Nephron progenitor cell (in vitro differentiated cells): Measurements from ENCODE around the gene MAP3K10.
A peak's percentile ranks its signal among the peaks of the same experiment; 100 is the strongest.

Source experiments
- DNase-seq: peaks from one replicate; pipeline ENCODE4 v3.0.0; 2021
- H3K27ac Mint-ChIP-seq: 2 replicates; pipeline ENCODE4 v1.8.0; 2021; ENCODE audit warnings: mild to moderate bottlenecking, moderate library complexity, mixed read lengths
- H3K27me3 Mint-ChIP-seq: 2 replicates; pipeline ENCODE4 v1.8.0; 2021; ENCODE audit warnings: mild to moderate bottlenecking, low read depth, mixed read lengths; ENCODE audit not compliant: poor library complexity
- H3K36me3 Mint-ChIP-seq: 2 replicates; pipeline ENCODE4 v1.8.0; 2021; ENCODE audit warnings: low read depth, mixed read lengths
- H3K4me1 Mint-ChIP-seq: 2 replicates; pipeline ENCODE4 v1.8.0; 2021; ENCODE audit warnings: mixed read lengths
- H3K4me3 Mint-ChIP-seq: 2 replicates; pipeline ENCODE4 v1.8.0; 2021; ENCODE audit warnings: mild to moderate bottlenecking, moderate library complexity, mixed read lengths
- H3K9me3 Mint-ChIP-seq: 2 replicates; pipeline ENCODE4 v1.8.0; 2021; ENCODE audit warnings: mild to moderate bottlenecking, moderate library complexity, mixed read lengths
- TF ChIP-seq, protein P1 (sequence below): fragments of 200-600 bp; sonication (generic); IDR thresholded peaks from 2 replicates; pipeline ENCODE4 v1.5.0; 2021; ENCODE audit warnings: antibody characterized with exemption

The MAP3K10 gene

DNA sequence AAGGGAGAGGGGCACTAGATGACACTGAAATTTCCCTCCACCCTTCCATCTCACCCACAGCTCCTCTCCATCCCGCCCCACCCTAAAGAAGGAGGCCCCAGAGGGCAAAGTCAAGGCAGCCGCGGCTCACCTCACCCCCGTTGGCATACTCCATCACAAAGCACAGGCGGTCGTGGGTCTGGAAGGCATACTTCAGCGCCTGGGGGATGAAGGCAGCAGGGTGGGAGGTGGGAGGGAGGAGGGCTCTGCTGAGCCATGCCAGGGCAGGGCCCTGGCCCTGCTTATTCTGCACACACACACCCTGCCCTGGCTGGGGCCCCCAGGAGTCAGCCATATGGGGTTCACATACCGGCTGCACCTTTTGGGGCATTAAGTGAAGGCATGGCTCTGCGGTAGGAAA, 47.5 kb downstream of the MAP3K10 start:
- H3K27ac Mint-ChIP-seq: no peak overlapping the region
- peaks cover 11% of the 10 kb centered on the region for H3K36me3 Mint-ChIP-seq
- peaks cover 5% of the 10 kb centered on the region for H3K4me1 Mint-ChIP-seq
- TF ChIP-seq, protein P1, sequence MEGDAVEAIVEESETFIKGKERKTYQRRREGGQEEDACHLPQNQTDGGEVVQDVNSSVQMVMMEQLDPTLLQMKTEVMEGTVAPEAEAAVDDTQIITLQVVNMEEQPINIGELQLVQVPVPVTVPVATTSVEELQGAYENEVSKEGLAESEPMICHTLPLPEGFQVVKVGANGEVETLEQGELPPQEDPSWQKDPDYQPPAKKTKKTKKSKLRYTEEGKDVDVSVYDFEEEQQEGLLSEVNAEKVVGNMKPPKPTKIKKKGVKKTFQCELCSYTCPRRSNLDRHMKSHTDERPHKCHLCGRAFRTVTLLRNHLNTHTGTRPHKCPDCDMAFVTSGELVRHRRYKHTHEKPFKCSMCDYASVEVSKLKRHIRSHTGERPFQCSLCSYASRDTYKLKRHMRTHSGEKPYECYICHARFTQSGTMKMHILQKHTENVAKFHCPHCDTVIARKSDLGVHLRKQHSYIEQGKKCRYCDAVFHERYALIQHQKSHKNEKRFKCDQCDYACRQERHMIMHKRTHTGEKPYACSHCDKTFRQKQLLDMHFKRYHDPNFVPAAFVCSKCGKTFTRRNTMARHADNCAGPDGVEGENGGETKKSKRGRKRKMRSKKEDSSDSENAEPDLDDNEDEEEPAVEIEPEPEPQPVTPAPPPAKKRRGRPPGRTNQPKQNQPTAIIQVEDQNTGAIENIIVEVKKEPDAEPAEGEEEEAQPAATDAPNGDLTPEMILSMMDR: no peak
- H3K27me3 Mint-ChIP-seq: no peaks in the 10 kb centered on the region
- no peaks in the 10 kb centered on the region for H3K9me3 Mint-ChIP-seq
- no peak for DNase-seq
- no peak overlapping the region for H3K4me3 Mint-ChIP-seq

DNA sequence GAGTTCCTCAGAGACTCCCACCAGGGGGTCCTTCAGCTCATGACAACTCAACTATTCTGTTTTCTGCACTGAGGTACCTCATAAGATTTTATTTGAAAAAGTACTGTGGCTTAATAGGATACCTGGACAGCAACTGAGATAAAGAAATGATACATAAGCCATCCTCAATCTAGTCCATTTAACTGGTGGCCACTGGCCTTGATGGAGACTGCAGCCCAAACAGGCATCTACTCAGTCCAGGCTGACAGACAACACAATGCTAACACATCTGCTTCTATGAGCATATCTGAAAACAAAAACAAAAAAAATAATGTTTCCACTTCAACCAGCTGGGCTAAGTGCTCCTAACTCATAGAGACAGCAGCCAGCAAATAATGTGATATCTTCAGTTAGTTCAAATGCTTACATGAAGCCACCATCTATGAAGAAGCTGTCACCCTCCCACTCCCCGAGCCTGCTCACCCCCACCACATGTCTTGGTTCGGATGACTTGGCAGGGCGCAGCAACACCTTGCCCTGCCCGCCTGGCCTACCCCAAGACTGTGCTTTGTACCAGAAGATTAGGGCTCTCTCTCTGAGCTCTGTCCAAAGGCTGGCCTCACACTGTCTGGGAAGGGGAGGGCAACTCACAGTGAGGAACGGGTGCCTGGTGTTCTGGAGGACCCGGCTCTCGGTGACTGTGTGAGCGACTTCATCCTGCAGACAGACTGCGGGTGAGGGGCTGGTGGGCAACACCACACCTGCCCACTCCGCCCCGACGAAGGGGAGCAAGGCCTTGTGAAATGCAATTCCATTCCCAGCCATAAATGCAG, 48.4 kb downstream of the MAP3K10 start:
- H3K36me3 Mint-ChIP-seq: peaks cover 11% of the 10 kb centered on the region
- H3K27me3 Mint-ChIP-seq: no peaks in the 10 kb centered on the region
- H3K4me3 Mint-ChIP-seq: no peak overlapping the region
- no peak overlapping the region for H3K27ac Mint-ChIP-seq
- no peaks in the 10 kb centered on the region for H3K9me3 Mint-ChIP-seq
- TF ChIP-seq, protein P1: no peak
- no peak for DNase-seq
- no peaks in the 10 kb centered on the region for H3K4me1 Mint-ChIP-seq

- Mint-ChIP-seq H3K27ac (no peak overlapping the region), H3K9me3 (no peaks in the 10 kb centered on the region), H3K36me3 (peaks cover 11% of the 10 kb centered on the region), H3K27me3 (no peaks in the 10 kb centered on the region), H3K4me1 (no peaks in the 10 kb centered on the region), H3K4me3 (no peak overlapping the region)
- TF ChIP-seq, protein P1: no peak
- DNase-seq: no peak
Observed at GRCh38 chr19:40240332-40240731, 49.1 kb downstream of the MAP3K10 start.

DNA sequence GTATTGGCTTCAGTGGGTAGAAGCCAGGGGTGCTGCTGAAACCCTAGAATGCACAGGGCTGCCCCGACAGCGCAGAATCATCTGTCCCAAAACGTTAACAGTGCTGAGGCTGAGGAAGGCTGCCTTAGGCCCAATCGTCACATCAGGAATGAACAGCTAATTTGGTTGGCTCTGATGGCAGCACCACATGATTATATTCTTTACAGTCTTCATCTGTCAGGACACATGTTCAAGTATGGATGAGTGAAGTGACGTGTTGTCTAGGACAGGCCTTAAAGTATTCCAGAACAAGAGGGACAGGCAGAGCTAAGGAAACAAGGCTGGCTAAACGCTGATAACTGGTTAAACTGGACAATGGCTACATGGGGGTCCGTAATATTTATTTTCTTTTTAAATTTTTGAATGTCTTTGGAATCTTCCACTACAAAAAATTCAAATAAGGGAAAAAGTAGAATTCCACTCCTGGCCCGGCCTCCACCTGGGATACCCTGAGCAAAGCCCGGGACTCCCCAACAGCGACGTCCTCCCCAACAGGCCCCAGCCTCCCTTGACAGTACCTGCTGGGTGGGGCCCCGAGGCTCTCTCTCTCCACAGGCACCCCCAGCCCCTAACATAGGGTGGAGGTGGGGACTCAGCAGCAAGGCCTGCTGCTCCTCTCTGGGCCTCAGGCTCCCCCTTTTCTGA, 50.0 kb downstream of the MAP3K10 start:
- Mint-ChIP-seq H3K4me3 (no peak overlapping the region), H3K4me1 (peaks cover 1% of the 10 kb centered on the region), H3K9me3 (no peaks in the 10 kb centered on the region), H3K27ac (peak overlapping the region; percentile 50), H3K36me3 (peaks cover 11% of the 10 kb centered on the region), H3K27me3 (no peaks in the 10 kb centered on the region)
- TF ChIP-seq, protein P1: no peak
- no peak for DNase-seq

DNA sequence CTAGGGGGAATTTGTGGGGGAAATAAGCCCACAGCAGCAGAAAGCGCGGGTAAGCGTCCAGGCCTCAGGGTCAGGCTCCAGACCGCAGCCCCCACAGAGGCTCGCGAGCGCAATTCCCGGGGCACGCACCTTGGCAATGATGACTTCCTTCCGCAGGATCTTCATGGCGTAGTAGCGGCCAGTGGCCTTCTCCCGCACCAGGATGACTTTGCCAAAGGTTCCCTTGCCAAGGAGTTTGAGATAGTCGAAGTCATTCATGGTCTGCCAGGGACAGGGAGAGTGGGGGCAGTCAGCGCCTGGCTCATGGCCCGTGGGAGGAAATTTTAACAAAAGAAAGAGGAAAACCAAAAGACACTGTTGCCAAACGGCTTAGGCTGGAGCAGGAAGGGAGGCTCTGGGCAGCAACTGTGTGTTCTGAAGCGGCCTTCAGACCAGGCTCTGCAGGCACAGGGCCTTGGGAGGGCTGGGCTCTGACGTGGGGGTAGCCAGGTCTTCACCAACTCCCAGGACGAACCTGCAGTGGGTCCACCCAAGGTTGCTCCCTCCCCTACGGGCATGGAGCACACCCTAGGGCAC, 50.7 kb downstream of the MAP3K10 start:
- Mint-ChIP-seq H3K36me3 (peaks cover 8% of the 10 kb centered on the region), H3K9me3 (no peaks in the 10 kb centered on the region), H3K27me3 (no peaks in the 10 kb centered on the region), H3K4me1 (peaks cover 4% of the 10 kb centered on the region), H3K4me3 (no peak overlapping the region), H3K27ac (peak overlapping the region; percentile 69)
- no peak for DNase-seq
- TF ChIP-seq, protein P1: no peak
